ENCODE data around the gene SYNE2.

The SYNE2 gene

GRCh38 chr14:64255756-64256155 is 403.0 kb downstream of the SYNE2 start:
- no peak overlapping the region for H3K9ac ChIP-seq (ENCODE audit: insufficient read length)
- TF ChIP-seq EZH2 (IDR thresholded peaks at IDR 0.05) (no peak), FOXP2 (optimal IDR thresholded peaks at IDR 0.05; ENCODE audit: control extremely low read depth, extremely low read length, insufficient read depth) (no peak), POLR2AphosphoS5 (IDR thresholded peaks at IDR 0.05; ENCODE audit: borderline replicate concordance, low read depth, low read length) (no peak)
- no peaks in the 10 kb centered on the region for H3K9me3 ChIP-seq (ENCODE audit: low read depth, low read length)
- H3K4me3 ChIP-seq, result no peak overlapping the region
- no peak overlapping the region for H3K27ac ChIP-seq
- no peaks in the 10 kb centered on the region for H3K36me3 ChIP-seq (ENCODE audit: insufficient read depth, low read length)
- no peak for DNase-seq (ENCODE audit: low read depth, low spot score)

DNA sequence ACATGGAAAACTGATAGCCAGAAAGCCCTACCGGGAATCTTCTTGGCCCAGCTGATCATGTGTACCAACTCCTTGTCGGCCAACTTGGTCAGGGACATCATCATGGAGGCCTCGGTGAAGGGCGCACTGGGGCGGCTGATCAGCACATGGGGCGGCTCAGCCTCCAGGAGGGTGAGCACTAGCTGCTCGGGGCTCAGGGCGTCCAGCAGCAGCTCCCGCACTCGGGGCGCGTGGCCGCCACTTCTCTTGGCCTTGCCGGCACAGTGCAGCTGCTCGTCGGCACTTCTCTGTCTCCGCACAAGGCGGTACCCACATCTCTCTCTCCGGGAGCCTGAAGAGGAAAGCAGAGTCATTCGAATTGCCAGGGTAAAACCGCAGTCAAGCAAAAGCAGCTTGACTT is 407.6 kb downstream of the SYNE2 start:
- H3K36me3 ChIP-seq (ENCODE audit: insufficient read depth, low read length), result no peaks in the 10 kb centered on the region
- TF ChIP-seq EZH2 (IDR thresholded peaks at IDR 0.05) (no peak), FOXP2 (optimal IDR thresholded peaks at IDR 0.05; ENCODE audit: control extremely low read depth, extremely low read length, insufficient read depth) (no peak), POLR2AphosphoS5 (IDR thresholded peaks at IDR 0.05; ENCODE audit: borderline replicate concordance, low read depth, low read length) (no peak)
- no peak overlapping the region for H3K9ac ChIP-seq (ENCODE audit: insufficient read length)
- H3K4me3 ChIP-seq, result no peak overlapping the region
- no peak overlapping the region for H3K27ac ChIP-seq
- no peak for DNase-seq (ENCODE audit: low read depth, low spot score)
- H3K9me3 ChIP-seq (ENCODE audit: low read depth, low read length), result no peaks in the 10 kb centered on the region

- H3K27ac ChIP-seq, result no peak overlapping the region
- no peak for DNase-seq (ENCODE audit: low read depth, low spot score)
- no peaks in the 10 kb centered on the region for H3K36me3 ChIP-seq (ENCODE audit: insufficient read depth, low read length)
- TF ChIP-seq POLR2AphosphoS5 (IDR thresholded peaks at IDR 0.05; ENCODE audit: borderline replicate concordance, low read depth, low read length) (no peak), FOXP2 (optimal IDR thresholded peaks at IDR 0.05; ENCODE audit: control extremely low read depth, extremely low read length, insufficient read depth) (no peak), EZH2 (IDR thresholded peaks at IDR 0.05) (no peak)
- H3K9me3 ChIP-seq (ENCODE audit: low read depth, low read length), result no peaks in the 10 kb centered on the region
- H3K9ac ChIP-seq (ENCODE audit: insufficient read length), result no peak overlapping the region
- H3K4me3 ChIP-seq, result no peak overlapping the region
These were observed 412.4 kb downstream of the SYNE2 start for GRCh38 chr14:64265222-64265621.

GRCh38 chr14:64266239-64266638 is 413.4 kb downstream of the SYNE2 start:
- no peak for TF ChIP-seq FOXP2 (optimal IDR thresholded peaks at IDR 0.05; ENCODE audit: control extremely low read depth, extremely low read length, insufficient read depth)
- TF ChIP-seq POLR2AphosphoS5 (IDR thresholded peaks at IDR 0.05; ENCODE audit: borderline replicate concordance, low read depth, low read length), result no peak
- no peak for TF ChIP-seq EZH2 (IDR thresholded peaks at IDR 0.05)
- Histone ChIP-seq H3K27ac (0 out of 2 replicates have a peak overlapping the region, but pooled peaks have one; percentile 49), H3K4me3 (no peak overlapping the region), H3K36me3 (ENCODE audit: insufficient read depth, low read length) (no peaks in the 10 kb centered on the region), H3K9ac (ENCODE audit: insufficient read length) (no peak overlapping the region), H3K9me3 (ENCODE audit: low read depth, low read length) (no peaks in the 10 kb centered on the region)
- DNase-seq (ENCODE audit: low read depth, low spot score), result no peak

DNA sequence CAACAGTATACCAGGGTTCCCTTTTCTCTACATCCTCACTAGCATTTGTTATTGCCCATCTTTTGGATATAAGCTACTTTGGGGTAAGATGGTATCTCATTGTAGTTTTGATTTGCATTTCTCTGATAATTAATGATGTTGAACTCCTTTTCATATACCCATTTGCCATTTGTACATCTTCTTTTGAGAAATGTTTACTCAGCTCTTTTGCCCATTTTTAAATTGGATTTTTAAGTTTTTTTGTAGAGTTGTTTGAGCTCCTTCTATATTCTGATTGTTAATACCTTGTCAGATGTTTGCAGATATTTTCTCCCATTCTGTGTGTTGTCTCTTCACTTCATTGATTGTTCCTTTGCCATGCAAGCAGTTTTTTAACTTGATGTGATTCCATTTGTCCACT is 419.2 kb downstream of the SYNE2 start:
- DNase-seq (ENCODE audit: low read depth, low spot score), result no peak
- H3K36me3 ChIP-seq (ENCODE audit: insufficient read depth, low read length), result no peaks in the 10 kb centered on the region
- no peak overlapping the region for H3K9ac ChIP-seq (ENCODE audit: insufficient read length)
- no peak overlapping the region for H3K4me3 ChIP-seq
- TF ChIP-seq POLR2AphosphoS5 (IDR thresholded peaks at IDR 0.05; ENCODE audit: borderline replicate concordance, low read depth, low read length) (no peak), EZH2 (IDR thresholded peaks at IDR 0.05) (no peak), FOXP2 (optimal IDR thresholded peaks at IDR 0.05; ENCODE audit: control extremely low read depth, extremely low read length, insufficient read depth) (no peak)
- no peak overlapping the region for H3K27ac ChIP-seq
- H3K9me3 ChIP-seq (ENCODE audit: low read depth, low read length), result no peaks in the 10 kb centered on the region
